GM12801 (cell line): Measurements from ENCODE around the gene NF2.

Source experiments
- CTCF ChIP-seq: IDR thresholded peaks from one replicate; pipeline ENCODE4 v1.5.1; 2011; ENCODE audit warnings: control low read depth; ENCODE audit not compliant: insufficient read length; ENCODE audit errors: extremely low read depth

NF2 gene

GRCh38 chr22:29603358-29604075 lies at the start of gene NF2:
Gene NF2, plus strand, starts transcription at chr22:29603633. Its CDS starts 366 bp downstream, at chr22:29603999.
- no peak for TF ChIP-seq CTCF

- no peak for TF ChIP-seq CTCF
These were observed 48.3 kb upstream of the NF2 start for GRCh38 chr22:29555065-29555644.

GRCh38 chr22:29559030-29559429 lies 44.4 kb upstream of the NF2 start:
- TF ChIP-seq CTCF, result no peak

- TF ChIP-seq CTCF, result no peak
These were observed 43.6 kb upstream of the NF2 start for GRCh38 chr22:29559853-29560252.

GRCh38 chr22:29563652-29564460 lies 39.6 kb upstream of the NF2 start:
- TF ChIP-seq CTCF, result no peak

GRCh38 chr22:29567338-29567737 lies 36.1 kb upstream of the NF2 start:
- TF ChIP-seq CTCF, result no peak

GRCh38 chr22:29569011-29569678 lies 34.3 kb upstream of the NF2 start:
- no peak for TF ChIP-seq CTCF
